ENCODE measurements around the gene MAPK7.

The MAPK7 gene

DNA sequence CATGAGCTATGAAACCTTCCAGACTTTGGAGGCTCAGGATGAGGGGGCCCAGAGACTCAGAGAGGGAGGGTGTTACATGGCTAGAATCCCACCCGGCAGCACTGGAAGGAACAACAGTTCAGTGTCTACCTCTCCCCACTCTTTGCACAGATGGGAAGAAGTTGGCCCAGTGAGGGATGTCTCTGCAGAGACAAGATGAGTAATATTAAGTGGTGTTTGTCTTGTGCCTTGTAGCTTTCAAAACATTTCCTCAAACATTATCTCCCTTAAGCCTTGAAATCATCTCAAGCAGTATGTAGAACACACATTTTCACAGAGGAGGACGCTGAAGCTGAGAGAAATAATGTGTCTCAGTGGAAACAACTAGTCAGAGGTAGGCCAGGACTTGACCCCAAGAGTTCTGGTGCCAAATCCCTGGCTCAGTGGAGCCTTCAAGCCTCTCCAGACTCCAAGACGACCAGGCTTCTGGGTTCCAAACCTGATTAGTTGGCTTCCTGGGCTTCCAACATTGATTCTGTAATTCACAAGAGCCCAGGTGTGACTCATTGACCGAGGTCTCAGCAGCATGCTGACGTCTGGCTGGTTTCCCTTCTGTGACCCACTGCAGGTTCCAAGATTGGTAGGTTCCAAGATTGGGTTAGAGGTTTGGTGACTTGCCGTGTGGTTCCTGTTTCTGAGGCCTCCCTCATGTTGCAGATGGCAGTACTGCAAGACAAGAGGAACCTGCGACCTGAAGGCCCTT, 40.1 kb downstream of the MAPK7 start:
- no peaks in the 10 kb centered on the region for H3F3A ChIP-seq (ENCODE audit: insufficient read depth)
- no peak overlapping the region for H3K27ac ChIP-seq (ENCODE audit: low read depth, low read length)
- H3K36me3 ChIP-seq (ENCODE audit: low read length), result no peaks in the 10 kb centered on the region
- no peaks in the 10 kb centered on the region for H4K20me1 ChIP-seq (ENCODE audit: low read depth, low read length)
- no peak overlapping the region for H2AFZ ChIP-seq (ENCODE audit: low read depth, low read length, severe bottlenecking)
- no peaks in the 10 kb centered on the region for H3K79me2 ChIP-seq (ENCODE audit: insufficient read depth, low read length)
- no peaks in the 10 kb centered on the region for H3K27me3 ChIP-seq (ENCODE audit: low read length)
- TF ChIP-seq EZH2phosphoT487 (conservative IDR thresholded peaks at IDR 0.05; ENCODE audit: low read length), result no peak
- TF ChIP-seq, protein P1, sequence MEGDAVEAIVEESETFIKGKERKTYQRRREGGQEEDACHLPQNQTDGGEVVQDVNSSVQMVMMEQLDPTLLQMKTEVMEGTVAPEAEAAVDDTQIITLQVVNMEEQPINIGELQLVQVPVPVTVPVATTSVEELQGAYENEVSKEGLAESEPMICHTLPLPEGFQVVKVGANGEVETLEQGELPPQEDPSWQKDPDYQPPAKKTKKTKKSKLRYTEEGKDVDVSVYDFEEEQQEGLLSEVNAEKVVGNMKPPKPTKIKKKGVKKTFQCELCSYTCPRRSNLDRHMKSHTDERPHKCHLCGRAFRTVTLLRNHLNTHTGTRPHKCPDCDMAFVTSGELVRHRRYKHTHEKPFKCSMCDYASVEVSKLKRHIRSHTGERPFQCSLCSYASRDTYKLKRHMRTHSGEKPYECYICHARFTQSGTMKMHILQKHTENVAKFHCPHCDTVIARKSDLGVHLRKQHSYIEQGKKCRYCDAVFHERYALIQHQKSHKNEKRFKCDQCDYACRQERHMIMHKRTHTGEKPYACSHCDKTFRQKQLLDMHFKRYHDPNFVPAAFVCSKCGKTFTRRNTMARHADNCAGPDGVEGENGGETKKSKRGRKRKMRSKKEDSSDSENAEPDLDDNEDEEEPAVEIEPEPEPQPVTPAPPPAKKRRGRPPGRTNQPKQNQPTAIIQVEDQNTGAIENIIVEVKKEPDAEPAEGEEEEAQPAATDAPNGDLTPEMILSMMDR (IDR thresholded peaks at IDR 0.05; ENCODE audit: insufficient read depth, low read length, poor library complexity, severe bottlenecking), result no peak
- H3K9ac ChIP-seq (ENCODE audit: low read length), result no peak overlapping the region
- no peaks in the 10 kb centered on the region for H3K9me2 ChIP-seq (replicated peaks; ENCODE audit: insufficient read depth, low read length)
- H3K9me3 ChIP-seq (ENCODE audit: insufficient read depth, low read length), result no peaks in the 10 kb centered on the region
- H3K4me2 ChIP-seq (ENCODE audit: low read depth, low read length, poor library complexity, severe bottlenecking), result no peak overlapping the region
- H3K4me3 ChIP-seq (ENCODE audit: insufficient read depth, low read length, poor library complexity, severe bottlenecking), result no peak overlapping the region

DNA sequence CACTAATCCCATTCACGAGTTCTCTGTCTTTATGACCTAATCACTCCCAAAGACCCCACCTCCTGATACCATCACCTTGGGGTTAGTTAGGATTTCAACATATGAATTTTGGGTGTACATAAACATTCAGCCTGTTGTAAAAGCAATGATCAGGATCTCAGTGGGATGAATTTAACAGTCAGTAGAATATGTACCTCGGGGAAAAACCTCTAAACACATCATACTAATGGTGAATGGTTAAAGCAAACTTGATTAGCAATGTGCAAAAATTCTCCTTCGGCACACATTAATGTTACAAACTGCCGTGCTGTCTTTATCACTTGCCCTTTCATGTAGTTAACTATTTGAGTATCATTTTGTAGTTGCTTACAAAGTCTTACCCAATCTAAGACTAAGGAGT, 42.9 kb downstream of the MAPK7 start:
- Histone ChIP-seq H3K27me3 (ENCODE audit: low read length) (no peaks in the 10 kb centered on the region), H3K27ac (ENCODE audit: low read depth, low read length) (no peak overlapping the region), H3K4me2 (ENCODE audit: low read depth, low read length, poor library complexity, severe bottlenecking) (no peak overlapping the region), H3K79me2 (ENCODE audit: insufficient read depth, low read length) (no peaks in the 10 kb centered on the region), H3K4me3 (ENCODE audit: insufficient read depth, low read length, poor library complexity, severe bottlenecking) (no peak overlapping the region), H4K20me1 (ENCODE audit: low read depth, low read length) (no peaks in the 10 kb centered on the region), H3K9me2 (replicated peaks; ENCODE audit: insufficient read depth, low read length) (no peaks in the 10 kb centered on the region), H3K9me3 (ENCODE audit: insufficient read depth, low read length) (no peaks in the 10 kb centered on the region), H3K9ac (ENCODE audit: low read length) (no peak overlapping the region), H3F3A (ENCODE audit: insufficient read depth) (no peaks in the 10 kb centered on the region), H3K36me3 (ENCODE audit: low read length) (no peaks in the 10 kb centered on the region), H2AFZ (ENCODE audit: low read depth, low read length, severe bottlenecking) (no peak overlapping the region)
- TF ChIP-seq, protein P1 (IDR thresholded peaks at IDR 0.05; ENCODE audit: insufficient read depth, low read length, poor library complexity, severe bottlenecking), result no peak
- TF ChIP-seq EZH2phosphoT487 (conservative IDR thresholded peaks at IDR 0.05; ENCODE audit: low read length), result no peak

DNA sequence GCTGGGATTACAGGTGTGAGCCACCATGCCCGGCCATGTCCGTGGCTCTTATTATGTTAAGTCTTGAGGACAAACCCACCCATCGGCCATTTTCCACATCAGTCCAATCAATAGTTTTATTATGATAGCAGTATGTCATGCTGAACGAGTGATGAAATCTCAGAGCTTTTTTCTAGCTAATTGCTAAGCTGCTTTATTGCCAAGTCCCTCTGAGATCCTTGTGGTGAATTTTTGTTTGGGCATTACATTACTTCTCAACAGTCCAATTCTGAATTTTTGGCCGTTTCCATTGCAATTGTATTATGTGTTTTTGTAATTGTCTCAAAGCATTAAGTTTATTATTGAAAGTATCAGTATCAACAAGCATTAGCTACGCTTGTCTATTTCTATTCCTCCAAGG, 43.6 kb downstream of the MAPK7 start:
- Histone ChIP-seq H2AFZ (ENCODE audit: low read depth, low read length, severe bottlenecking) (no peak overlapping the region), H3K9me3 (ENCODE audit: insufficient read depth, low read length) (no peaks in the 10 kb centered on the region), H3K36me3 (ENCODE audit: low read length) (no peaks in the 10 kb centered on the region), H3K27me3 (ENCODE audit: low read length) (no peaks in the 10 kb centered on the region), H3F3A (ENCODE audit: insufficient read depth) (no peaks in the 10 kb centered on the region), H3K79me2 (ENCODE audit: insufficient read depth, low read length) (no peaks in the 10 kb centered on the region), H3K4me2 (ENCODE audit: low read depth, low read length, poor library complexity, severe bottlenecking) (no peak overlapping the region), H3K9ac (ENCODE audit: low read length) (no peak overlapping the region), H3K4me3 (ENCODE audit: insufficient read depth, low read length, poor library complexity, severe bottlenecking) (no peak overlapping the region), H3K27ac (ENCODE audit: low read depth, low read length) (no peak overlapping the region), H3K9me2 (replicated peaks; ENCODE audit: insufficient read depth, low read length) (no peaks in the 10 kb centered on the region), H4K20me1 (ENCODE audit: low read depth, low read length) (no peaks in the 10 kb centered on the region)
- TF ChIP-seq, protein P1 (IDR thresholded peaks at IDR 0.05; ENCODE audit: insufficient read depth, low read length, poor library complexity, severe bottlenecking), result no peak
- TF ChIP-seq EZH2phosphoT487 (conservative IDR thresholded peaks at IDR 0.05; ENCODE audit: low read length), result no peak

Data from SU-DHL-6 (cell line).